GM12874 (cell line): ENCODE data around the gene DLX3.

ENCODE experiments used
- TF ChIP-seq, protein P1 (sequence below): IDR thresholded peaks from 2 replicates; pipeline ENCODE4 v1.5.1; 2011; ENCODE audit warnings: low read depth, mild to moderate bottlenecking, control low read depth, low read length, moderate library complexity; ENCODE audit not compliant: insufficient read depth

Gene DLX3

GRCh38 chr17:49979748-49980479 is 15.1 kb downstream of the DLX3 start:
- TF ChIP-seq, protein P1, sequence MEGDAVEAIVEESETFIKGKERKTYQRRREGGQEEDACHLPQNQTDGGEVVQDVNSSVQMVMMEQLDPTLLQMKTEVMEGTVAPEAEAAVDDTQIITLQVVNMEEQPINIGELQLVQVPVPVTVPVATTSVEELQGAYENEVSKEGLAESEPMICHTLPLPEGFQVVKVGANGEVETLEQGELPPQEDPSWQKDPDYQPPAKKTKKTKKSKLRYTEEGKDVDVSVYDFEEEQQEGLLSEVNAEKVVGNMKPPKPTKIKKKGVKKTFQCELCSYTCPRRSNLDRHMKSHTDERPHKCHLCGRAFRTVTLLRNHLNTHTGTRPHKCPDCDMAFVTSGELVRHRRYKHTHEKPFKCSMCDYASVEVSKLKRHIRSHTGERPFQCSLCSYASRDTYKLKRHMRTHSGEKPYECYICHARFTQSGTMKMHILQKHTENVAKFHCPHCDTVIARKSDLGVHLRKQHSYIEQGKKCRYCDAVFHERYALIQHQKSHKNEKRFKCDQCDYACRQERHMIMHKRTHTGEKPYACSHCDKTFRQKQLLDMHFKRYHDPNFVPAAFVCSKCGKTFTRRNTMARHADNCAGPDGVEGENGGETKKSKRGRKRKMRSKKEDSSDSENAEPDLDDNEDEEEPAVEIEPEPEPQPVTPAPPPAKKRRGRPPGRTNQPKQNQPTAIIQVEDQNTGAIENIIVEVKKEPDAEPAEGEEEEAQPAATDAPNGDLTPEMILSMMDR: no peak

DNA sequence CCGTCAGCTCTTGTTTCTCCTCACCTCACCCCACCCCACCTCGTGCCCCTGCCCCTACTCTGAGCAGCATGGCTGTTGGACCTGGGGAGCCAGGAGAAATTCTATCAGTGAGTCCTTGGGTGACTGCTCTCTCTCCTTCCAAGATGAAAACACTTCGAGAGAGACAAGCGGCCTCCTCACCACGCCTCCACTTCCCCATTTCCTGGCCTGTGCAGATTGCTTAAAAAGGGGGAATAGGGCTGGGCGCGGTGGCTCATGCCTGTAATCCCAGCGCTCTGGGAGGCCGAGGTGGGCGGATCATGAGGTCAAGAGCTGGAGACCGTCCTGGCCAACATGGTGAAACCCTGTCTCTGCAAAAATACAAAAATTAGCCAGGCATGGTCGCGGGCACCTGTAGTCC is 16.5 kb downstream of the DLX3 start:
- TF ChIP-seq, protein P1: no peak

DNA sequence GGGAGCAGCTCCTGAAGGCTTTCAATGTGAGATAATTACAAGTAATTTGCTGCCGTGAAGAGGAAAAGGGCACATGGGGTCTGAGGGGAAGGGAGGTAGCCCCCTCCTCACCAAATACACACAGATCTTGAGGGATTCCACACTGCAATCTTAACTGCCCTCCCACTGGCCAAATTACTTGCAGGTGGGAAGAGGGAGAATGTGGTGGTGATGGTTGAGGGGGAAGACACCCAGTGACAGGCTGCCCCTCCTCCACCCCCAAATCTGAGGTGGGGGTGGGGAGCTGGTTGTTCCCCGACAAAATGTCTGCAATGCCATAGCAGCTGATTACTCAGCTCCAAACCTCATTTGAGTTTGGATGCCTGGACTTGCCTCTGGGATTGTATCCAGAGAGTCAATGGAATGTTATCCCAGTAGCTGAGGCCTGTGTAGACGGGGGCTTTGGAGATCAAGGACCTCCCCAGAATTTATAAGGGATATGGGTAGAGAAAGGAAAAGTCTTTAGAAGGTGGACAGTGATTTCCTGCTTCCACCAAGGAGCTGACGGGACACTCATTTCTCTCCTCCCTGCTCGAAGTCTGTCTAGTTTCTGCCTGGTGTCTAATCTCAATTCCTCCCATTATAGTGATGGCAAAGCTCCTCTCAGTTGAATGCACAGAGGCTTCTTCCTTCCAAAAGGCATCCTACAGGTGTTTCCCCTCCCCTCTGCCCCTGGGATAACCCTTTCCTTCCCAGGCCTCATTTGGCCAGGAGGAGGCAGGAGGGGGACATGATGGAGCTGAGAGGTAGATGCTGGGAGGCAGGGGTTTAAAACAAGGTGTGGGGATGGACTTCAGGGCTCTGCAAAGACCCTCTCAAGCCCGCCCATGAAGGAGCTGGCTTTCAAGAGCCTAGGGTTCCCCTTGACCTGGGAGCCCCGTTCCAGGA is 17.3 kb downstream of the DLX3 start:
- TF ChIP-seq, protein P1: no peak

DNA sequence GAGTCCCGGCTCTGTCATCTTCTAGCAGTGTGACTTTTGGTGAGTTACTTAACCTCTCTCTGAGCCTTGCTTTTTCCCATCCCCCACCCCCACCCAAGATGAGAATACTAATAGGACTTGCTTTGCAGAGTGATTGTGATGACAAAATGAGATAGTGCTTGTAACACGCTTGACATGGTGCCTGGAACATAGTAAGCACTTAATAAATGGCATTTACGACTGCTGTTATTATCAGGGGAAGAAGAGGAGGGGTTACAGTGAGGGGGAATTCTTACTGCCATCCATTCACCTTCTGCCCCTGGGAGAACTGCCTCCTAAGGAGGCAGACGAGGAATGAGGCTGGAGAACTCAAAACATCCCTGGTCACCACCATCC is 18.2 kb downstream of the DLX3 start:
- TF ChIP-seq, protein P1: no peak

DNA sequence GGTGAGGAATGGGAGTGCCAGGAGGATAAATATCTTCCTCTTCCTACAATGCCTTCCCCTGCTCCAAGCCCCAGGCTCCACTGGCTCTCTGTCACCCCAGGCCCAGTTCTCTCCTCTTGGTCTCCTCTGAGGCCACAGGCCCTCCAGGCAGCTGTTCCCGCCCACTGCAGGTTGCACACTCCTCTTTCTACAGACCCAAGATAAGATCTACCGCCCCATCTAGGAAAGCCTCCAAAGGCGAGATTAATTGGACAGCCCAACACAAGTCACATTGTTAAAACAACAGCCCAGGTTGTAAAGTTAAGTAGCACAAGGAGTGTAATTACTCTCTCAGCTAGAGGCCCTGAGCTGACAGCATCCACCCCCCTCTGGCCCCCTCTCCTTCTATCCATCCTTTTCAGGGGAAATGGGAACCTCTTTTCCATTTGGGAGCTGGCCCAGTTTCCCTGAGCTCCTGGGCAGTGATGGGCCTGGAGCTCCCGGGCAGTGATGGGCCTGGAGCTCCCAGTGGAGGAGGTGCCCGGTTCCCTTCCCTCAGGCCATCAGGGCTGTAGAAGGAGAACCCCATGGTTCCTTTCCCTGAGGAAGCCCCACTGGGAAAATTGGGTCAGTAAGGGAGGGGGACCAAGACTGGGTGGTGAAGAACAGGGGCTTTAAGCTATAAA is 18.7 kb downstream of the DLX3 start:
- TF ChIP-seq, protein P1: no peak

GRCh38 chr17:49975531-49975930 is 19.5 kb downstream of the DLX3 start:
- TF ChIP-seq, protein P1: no peak

- TF ChIP-seq, protein P1: no peak
These were observed 21.8 kb downstream of the DLX3 start for GRCh38 chr17:49973271-49973615.
